ENCODE data around the gene CHPF. TPM values are rescaled to one million over a fixed set of nuclear protein-coding genes. Genes with fewer than 3 reads are reported as not detected.

Gene CHPF
- total RNA-seq, 2 experiments from 2014 or later, result 16.6 to 18.4 TPM

DNA sequence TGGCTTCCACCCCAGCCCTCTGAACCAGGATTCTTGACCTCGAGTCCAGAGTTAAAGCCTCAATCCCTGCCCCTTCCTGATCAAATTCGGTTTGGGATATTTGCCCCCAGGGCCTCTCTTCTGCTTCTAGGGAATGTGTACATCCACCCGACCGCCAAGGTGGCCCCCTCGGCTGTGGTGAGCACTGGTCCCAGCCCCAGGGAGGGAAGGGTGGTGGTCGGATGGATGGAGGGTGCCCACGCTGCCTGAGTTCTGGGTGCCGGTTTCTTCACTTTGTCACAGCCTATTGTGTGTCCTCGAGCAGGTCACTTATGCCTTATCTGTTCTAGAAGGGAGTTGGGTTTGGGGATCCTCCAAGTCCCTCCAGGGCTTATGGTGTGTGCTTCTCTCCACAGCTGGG lies 38.0 kb downstream of the CHPF start:
- ChIA-PET POLR2A (no interaction called here), CTCF (interaction anchor here (2.8 to 7.2 kb wide), 2 partner anchors 8 to 25 kb away, joined by 10 to 86 read pairs; partner anchors contain the start of gene GMPPA)
- DNase-seq, result no peak
- ATAC-seq, result no peak
- Mint-ChIP-seq H3K36me3 (ENCODE audit: low read depth) (peaks cover 29% of the 10 kb centered on the region), H3K27me3 (peaks cover 15% of the 10 kb centered on the region), H3K4me3 (no peak overlapping the region), H3K27ac (no peak overlapping the region), H3K4me1 (ENCODE audit: low read depth) (peaks cover 15% of the 10 kb centered on the region), H3K9me3 (no peaks in the 10 kb centered on the region)
- intact Hi-C loops (cut with micrococcal nuclease), result no loop called here
- TF ChIP-seq, protein P1, sequence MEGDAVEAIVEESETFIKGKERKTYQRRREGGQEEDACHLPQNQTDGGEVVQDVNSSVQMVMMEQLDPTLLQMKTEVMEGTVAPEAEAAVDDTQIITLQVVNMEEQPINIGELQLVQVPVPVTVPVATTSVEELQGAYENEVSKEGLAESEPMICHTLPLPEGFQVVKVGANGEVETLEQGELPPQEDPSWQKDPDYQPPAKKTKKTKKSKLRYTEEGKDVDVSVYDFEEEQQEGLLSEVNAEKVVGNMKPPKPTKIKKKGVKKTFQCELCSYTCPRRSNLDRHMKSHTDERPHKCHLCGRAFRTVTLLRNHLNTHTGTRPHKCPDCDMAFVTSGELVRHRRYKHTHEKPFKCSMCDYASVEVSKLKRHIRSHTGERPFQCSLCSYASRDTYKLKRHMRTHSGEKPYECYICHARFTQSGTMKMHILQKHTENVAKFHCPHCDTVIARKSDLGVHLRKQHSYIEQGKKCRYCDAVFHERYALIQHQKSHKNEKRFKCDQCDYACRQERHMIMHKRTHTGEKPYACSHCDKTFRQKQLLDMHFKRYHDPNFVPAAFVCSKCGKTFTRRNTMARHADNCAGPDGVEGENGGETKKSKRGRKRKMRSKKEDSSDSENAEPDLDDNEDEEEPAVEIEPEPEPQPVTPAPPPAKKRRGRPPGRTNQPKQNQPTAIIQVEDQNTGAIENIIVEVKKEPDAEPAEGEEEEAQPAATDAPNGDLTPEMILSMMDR (IDR thresholded peaks at IDR 0.05), result no peak

DNA sequence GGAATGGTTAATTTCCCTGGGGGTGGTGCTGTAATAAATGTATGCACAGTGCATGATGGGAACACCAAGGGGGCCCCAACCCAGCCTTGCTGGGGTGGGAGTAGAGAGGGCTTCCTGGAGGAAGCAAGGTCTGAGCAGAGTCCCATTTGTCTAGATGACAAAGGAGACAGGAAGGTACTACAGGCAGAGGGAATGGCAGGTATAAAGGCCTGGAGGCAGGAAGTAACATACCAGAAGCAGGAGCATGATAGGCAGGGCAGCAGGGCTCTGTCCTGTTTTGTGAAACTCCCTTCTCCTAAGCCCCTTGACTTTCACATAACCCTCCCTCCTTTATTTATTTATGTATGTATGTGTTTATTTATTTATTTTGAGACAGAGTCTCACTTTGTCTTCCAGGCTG lies 41.0 kb downstream of the CHPF start:
- Mint-ChIP-seq H3K9me3 (no peaks in the 10 kb centered on the region), H3K36me3 (ENCODE audit: low read depth) (peaks cover 33% of the 10 kb centered on the region), H3K27me3 (peaks cover 8% of the 10 kb centered on the region), H3K4me3 (no peak overlapping the region), H3K27ac (no peak overlapping the region), H3K4me1 (ENCODE audit: low read depth) (peaks cover 24% of the 10 kb centered on the region)
- TF ChIP-seq, protein P1 (IDR thresholded peaks at IDR 0.05), result no peak
- ATAC-seq (no peak), DNase-seq (no peak)
- intact Hi-C loops (cut with micrococcal nuclease), result no loop called here
- POLR2A ChIA-PET, result no interaction called here
- CTCF ChIA-PET, result interaction anchor here (1.2 to 2.8 kb wide), 2 partner anchors 28 to 38 kb away, joined by 3 to 10 read pairs; no protein-coding TSS in a partner anchor

DNA sequence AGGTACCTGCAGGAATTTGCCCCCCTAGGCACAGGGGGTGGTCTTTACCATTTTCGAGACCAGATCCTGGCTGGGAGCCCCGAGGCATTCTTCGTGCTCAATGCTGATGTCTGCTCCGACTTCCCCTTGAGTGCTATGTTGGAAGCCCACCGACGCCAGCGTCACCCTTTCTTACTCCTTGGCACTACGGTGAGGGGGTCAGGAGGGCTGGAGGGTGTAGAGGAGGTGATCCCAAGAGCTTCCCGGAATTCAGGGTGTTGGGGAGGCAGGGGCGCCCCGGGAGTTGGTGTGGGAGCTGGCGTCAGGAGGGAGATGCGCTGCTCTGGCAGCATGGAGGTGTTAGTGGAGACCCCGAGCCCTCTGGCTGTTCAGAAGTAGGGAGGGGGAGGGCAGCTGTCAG lies 41.8 kb downstream of the CHPF start:
- Mint-ChIP-seq H3K36me3 (ENCODE audit: low read depth) (peaks cover 33% of the 10 kb centered on the region), H3K27ac (no peak overlapping the region), H3K27me3 (peaks cover 15% of the 10 kb centered on the region), H3K9me3 (no peaks in the 10 kb centered on the region), H3K4me1 (ENCODE audit: low read depth) (peaks cover 30% of the 10 kb centered on the region), H3K4me3 (no peak overlapping the region)
- ATAC-seq, result no peak
- CTCF ChIA-PET, result no interaction called here
- TF ChIP-seq, protein P1 (IDR thresholded peaks at IDR 0.05), result no peak
- intact Hi-C loops (cut with micrococcal nuclease), result no loop called here
- no peak for DNase-seq
- POLR2A ChIA-PET, result no interaction called here

DNA sequence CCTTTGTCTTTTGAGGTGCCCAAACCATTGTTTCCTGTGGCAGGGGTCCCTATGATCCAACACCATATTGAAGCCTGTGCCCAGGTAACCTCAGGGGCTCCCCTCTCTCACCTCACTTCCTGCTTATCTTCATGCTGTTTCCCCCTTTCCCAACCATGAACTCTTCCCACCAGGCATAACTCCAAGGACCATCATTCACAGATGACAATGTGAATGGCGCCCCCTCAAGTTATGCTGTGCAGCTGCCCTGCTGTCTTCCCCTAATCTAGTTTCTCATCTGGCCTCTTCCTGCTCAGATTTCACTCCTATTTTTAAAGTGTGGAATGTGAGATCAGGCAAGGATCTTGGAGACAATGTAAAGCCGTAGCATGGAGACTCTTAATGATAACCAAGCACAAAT lies 43.5 kb downstream of the CHPF start:
- H3K4me3 Mint-ChIP-seq, result peak overlapping the region; percentile 92
- DNase-seq, result no peak
- ChIA-PET CTCF (interaction anchor here (0.9 to 11.5 kb wide), 10 partner anchors 9 to 112 kb away, joined by 3 to 283 read pairs (median 14); partner anchors contain the start of genes CHPF, DNPEP and TMEM198), POLR2A (interaction anchor here (0.8 to 1.1 kb wide), 2 partner anchors 10 to 52 kb away, joined by 3 read pairs; no protein-coding TSS in a partner anchor)
- H3K9me3 Mint-ChIP-seq, result no peaks in the 10 kb centered on the region
- peaks cover 32% of the 10 kb centered on the region for H3K27me3 Mint-ChIP-seq
- no peak overlapping the region for H3K27ac Mint-ChIP-seq
- intact Hi-C loops (cut with micrococcal nuclease), result no loop called here
- TF ChIP-seq, protein P1 (IDR thresholded peaks at IDR 0.05), result no peak
- ATAC-seq, result no peak
- peaks cover 19% of the 10 kb centered on the region for H3K36me3 Mint-ChIP-seq (ENCODE audit: low read depth)
- peaks cover 34% of the 10 kb centered on the region for H3K4me1 Mint-ChIP-seq (ENCODE audit: low read depth)

DNA sequence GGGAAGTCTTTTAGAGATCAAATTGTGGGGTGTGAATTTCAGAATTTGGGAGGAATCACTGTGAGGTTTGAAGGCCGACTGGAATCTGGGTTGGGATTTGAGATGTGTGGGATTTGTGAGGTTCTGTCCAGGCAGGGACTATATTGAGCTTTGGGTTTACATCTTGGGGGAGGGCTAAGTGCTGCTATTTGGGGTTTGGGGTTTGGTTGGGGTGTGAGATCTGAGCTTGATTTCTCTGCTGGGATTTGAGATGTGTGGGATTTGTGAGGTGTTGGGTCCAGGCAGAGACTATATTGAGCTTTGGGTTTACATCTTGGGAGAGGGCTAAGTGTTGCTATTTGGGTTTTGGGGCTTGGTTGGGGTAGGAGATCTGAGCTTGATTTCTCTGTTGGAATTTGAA lies 44.1 kb downstream of the CHPF start:
- ATAC-seq (no peak), DNase-seq (no peak)
- Mint-ChIP-seq H3K36me3 (ENCODE audit: low read depth) (peaks cover 14% of the 10 kb centered on the region), H3K4me1 (ENCODE audit: low read depth) (peaks cover 34% of the 10 kb centered on the region), H3K4me3 (peak overlapping the region; percentile 92), H3K27me3 (peaks cover 37% of the 10 kb centered on the region), H3K27ac (peak overlapping the region; percentile 87), H3K9me3 (no peaks in the 10 kb centered on the region)
- TF ChIP-seq, protein P1 (IDR thresholded peaks at IDR 0.05), result no peak
- intact Hi-C loops (cut with micrococcal nuclease), result loop anchor here (5.0 kb wide), 1 partner anchor 33 kb away; no protein-coding TSS in a partner anchor
- CTCF ChIA-PET, result interaction anchor here (1.0 to 11.5 kb wide), 11 partner anchors 10 to 111 kb away, joined by 3 to 283 read pairs (median 12); partner anchors contain the start of genes CHPF, DNPEP and TMEM198
- POLR2A ChIA-PET, result interaction anchor here (0.8 to 1.1 kb wide), 2 partner anchors 53 to 133 kb away, joined by 3 read pairs; no protein-coding TSS in a partner anchor
